ENCODE data around the gene GNA12.
"Not testable (repeated sequence)": the region's sequence is repeated elsewhere in the genome, so short reads cannot be mapped to it uniquely, and the experiment has no call there.

The GNA12 gene

DNA sequence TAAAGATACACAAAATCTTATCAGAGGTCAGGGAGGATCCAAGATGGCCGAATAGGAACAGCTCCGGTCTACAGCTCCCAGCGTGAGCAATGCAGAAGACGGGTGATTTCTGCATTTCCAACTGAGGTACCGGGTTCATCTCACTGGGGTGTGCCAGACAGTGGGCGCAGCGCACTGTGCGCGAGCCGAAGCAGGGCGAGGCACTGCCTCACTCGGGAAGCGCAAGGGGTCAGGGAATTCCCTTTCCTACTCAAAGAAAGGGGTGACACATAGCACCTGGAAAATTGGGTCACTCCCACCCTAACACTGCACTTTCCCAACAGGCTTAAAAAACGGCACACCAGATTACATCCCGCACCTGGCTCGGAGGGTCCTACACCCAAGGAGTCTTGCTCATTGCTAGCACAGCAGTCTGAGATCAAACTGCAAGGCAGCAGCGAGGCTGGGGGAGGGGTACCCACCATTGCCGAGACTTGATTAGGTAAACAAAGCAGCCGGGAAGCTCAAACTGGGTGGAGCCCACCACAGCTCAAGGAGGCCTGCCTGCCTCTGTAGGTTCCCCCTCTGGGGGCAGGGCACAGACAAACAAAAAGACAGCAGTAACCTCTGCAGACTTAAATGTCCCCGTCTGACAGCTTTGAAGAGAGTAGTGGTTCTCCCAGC is 100.5 kb downstream of the GNA12 start:
- not testable (repeated sequence) for DNase-seq

DNA sequence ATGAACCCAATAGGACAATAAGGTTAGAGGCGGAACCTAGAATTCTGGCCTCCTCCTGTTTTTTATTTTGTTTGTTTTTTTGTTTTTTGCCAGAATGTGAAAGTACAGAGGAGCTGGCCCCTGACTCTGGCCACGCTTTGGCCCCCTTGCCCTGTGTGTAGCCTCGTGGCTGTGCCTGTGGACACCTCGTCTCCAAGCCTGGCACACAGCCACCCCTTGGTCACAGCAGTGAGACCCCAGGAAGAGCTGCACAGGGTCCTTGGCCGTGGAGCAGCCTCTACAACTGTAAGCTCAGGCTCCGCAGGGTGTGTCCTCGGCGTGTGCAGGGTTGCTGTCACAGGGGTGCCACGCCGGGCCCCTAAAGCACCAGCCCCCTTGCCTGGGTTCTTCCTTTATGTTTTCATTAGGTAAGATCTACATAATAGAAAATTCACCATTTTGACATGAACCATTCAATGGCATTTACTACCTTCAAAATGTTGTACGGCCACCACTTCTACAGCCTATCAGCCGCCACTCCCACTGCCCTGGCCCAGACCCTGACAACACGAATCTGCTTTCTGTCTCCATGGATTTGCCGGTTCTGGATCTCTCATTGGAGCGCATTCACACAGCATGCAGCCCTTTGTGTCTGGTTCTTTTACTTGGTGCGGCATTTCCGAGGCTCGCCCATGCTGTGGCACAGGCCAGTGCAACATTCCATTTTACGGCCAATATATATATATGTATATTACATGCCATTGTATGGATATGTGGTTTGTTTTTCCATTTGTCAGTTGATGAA is 105.2 kb downstream of the GNA12 start:
- no peak for DNase-seq

DNA sequence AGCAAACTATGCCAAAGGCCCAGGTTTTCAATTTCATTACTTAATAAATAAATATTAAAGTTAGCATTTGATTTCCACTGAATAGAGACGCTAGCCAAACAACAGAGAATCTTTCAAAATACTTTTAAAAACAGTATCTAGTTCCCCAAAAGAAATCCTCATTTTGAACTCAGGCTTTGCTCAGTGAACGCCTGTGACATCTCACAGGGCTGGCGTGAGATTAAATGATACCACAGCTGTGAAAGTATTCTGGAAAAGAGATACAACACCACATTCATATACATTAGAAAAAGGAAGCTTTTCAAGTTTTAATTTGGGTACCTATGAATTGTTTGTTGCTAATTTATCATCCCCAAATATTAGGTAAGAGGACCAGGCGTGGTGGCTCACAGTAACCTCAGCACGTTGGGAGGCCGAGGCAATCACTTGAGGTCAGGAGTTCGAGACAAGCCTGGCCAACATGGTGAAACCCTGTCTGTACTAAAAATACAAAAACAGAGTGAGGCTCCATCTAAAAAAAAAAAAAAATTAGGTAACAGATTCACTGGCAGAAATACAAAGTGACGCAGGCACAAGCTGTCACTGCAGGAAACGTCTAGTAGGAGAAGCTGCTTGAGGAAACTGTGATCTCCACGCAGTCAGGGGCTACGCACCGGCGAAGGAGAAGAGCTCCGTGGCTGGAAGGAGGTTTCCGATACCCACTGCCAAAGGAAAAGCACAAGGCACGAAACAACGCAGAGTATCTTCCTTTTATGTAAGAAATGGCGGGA is 106.2 kb downstream of the GNA12 start:
- peak; percentile 65 to 77 (median 71) for DNase-seq

DNA sequence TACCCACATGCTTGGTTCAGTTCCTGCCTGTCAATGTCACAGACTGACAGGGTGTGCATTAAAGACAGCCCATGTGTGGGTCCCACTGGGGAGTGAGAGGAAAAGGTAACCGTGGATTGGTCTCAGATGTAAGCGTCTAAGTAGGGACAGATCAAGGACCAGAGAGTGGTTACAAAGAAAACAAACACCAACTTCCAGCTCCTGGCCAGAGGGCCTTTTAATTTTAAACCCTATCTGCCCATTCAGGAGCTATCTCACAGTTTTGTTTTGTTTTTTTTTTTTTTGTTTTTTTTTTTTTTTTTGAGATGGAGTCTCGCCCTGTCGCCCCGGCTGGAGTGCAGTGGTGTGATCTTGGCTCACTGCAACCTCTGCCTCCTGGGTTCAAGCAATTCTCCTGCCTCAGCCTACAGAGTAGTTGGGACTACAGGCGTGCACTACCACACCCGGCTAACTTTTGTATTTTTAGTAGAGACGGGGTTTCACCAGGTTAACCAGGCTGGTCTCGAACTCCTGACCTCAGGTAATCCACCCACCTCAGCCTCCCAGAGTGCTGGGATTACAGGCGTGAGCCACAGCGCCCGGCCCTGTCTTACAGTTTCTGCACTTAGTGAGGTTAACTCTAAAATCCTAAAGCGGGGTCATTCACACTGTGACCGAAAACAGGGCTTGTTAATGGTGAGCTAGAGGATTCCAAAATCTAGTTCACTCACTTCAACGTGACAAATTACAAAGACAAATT is 106.9 kb downstream of the GNA12 start:
- DNase-seq: not testable (repeated sequence)

DNA sequence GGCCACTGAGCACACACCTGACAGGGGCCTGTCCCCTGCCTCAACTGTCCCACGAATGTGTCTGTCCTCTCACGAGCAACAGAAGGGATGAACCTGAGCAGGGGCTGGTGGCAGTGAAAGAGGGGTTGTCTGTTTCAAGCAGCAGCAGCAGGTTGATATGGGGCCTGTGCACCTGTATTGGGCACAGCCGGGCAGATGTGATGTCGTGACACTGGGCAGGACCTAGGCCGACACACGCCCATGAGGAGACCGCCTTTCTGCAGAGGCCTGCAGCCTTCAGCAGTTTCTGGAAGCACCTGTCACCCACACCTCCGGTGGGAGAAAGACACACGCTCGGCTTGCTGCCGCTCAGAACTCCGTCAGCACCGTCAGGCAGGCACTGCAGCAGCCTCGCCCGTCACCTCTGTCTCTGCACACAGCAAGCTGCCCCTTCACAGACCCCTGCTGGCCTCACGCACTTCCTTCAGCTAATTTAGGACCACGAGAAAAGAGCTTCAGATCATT is 107.6 kb downstream of the GNA12 start:
- DNase-seq: no peak

DNA sequence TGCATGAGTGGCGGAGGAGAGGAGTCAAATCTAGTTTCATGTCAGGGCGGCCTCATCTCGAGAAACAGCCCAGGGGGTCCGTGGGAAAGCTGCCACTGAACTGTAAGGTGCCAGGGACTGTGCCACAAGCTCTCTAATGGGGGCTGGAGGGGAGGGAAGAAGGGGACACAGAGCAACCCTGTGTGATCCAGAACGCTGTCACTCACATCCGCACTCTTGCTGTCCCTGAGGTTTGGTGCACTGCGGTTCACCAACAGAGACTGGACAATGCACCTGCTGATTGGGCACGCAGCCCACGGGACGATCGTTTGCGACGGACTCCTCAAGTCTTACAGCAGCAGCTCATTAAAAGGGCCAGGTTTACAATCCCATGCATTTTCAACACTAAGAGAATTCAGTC is 108.4 kb downstream of the GNA12 start:
- no peak for DNase-seq

DNA sequence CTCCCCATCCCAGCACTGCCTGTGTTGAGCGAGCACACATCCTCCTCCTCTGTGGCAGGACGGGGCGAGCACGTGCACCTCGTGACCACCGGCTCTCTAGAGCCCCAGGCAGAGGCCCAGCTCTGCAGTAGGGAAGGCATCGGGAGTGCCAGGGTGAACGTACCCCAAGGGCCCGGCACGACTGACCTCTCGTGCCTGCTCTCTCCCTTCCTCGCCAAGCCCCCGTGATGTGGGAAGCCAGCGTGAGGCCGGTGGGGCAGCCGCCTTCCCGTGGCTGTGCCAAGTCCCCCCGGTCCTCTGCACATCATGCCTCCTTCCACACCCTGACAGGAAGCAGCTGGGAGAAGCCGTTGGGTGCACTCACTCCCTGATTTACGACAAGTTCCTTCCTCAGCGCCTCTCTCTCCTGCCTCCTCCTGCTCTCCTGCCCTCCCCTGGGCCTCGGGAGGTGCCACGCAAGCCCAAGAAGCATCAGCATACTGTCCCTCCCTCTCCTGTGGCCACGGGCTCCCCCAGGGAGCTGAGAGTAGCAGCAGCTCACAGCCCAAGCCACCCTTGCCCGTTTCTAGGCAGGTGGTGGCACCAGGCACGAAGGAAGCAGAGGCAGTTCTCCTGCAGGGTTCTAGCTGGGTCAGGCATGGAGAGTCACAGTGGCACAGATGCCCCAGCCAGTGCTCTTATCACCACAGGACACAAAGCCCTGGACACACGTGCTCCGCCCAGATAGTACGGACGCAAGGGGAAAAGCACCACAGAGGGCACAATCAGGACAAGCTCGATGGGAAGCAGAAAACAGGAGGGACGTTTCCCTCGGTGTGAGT is 109.1 kb downstream of the GNA12 start:
- peak; percentile 59 to 66 (median 66) for DNase-seq

DNA sequence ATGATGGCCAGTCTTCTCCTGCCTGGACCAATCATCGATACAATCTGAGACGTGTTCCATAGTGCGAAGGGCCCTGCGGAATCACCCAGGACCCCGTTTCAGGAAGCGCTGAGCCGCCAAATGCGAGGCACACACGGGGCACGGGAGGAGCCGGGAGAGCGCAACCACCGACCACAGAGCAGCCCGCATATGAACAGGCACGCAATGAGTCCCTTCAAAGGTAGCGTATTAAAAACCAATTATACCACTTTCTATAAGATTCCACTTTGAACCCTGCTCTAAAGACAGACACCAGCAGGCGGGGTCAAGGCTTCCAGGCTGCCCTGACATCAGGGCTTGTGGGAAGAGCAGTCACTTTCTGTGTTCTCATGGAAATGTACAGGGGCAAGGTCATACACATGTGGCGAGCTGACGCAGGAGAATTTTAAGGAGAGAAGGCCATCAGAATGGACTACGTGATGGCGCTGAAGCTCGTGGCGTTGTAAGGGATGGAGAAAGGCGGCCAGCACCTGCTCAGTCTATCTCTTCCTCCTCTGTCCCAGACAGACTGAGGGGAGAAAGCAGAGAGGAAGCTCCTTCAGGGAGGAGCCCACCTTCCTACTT is 109.9 kb downstream of the GNA12 start:
- DNase-seq: peak; percentile 47 to 57 (median 48)

DNA sequence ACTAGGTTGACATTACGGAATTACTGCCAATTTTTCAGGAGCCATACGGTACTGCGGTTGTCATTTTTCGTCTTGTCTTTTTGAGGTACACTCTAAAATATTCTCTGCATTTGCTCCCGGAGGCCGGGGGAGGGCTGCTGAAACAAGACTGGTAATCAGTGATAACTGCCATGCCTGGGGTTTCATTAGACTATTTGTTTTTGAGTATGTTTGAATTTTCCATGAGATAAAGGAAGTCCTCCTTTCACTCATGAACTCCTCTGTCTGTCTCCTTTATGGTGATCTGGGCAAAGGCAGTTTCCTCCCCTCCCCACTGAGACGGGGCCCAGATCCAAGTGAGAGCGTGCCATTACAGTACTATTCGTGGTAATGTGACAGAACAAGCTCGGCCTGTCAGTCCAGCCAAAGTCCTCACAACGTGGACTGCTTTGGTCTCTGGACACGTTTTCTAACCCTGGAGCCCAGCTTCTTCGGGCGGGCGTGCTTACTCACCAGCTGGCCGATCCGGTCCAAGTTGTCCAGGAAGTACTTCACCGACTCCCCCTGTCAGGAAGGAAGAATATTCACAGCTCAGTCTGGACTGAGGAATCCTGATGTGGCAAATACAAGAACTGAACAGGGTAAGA is 111.0 kb downstream of the GNA12 start:
- peak; percentile 46 to 53 (median 49) for DNase-seq

DNA sequence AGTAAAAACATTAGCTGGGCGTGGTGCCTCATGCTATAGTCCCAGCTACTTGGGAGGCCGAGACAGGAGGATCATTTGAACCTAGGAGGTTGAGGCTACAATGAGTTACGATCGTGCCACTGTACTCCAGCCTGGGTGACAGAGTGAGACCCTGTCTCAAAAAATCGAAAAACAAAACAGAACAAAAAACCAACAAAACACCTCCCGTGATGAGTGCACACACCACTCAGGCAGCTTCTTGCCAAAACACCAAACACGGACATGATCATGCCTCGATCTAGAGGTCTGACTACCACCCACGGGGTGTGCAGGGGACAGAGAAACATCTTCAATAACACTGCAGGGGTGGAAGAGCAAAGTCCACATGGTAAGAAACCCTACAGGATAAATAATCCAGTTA is 111.7 kb downstream of the GNA12 start:
- no peak for DNase-seq

DNA sequence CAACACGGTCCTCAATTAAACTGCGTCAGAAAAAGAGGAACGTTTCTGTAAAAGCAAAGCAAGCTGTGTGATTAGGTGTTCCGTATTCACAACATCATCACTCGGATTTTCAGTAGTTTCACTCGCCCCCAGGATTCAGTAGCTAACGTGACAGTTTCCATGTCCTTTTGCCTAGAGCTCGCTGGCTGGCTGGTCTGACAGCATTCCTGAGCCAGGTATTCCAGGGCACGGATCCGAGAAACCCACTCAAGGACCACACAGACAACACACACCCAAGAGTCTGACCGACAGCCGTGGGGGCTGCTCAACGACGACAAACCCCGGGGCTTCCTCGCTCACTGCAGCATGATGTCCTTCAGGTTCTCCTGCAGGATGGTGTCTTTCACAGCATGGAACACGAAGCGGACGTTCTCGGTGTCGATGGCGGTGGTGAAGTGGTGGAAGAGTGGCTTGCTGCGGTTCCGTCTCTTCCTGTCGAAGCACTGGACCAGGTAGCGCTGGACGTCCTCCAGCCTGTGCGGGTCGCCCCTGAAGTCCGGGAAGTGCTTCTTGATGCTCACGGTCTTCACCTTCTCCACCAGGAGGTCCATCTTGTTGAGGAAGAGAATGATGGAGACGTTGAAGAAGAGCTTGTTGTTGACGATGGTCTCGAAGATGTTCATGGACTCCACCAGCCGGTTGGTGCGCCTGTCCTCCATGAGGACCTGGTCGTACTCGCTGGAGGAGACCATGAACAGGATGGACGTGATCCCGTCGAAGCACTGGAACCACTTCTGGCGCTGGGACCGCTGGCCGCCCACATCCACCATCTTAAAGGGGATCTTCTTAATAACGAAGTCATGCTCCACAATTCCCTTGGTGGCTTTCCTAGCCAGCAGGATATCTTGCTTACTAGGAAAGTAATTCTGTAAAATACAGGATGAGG is 113.0 kb downstream of the GNA12 start:
- DNase-seq: no peak

DNA sequence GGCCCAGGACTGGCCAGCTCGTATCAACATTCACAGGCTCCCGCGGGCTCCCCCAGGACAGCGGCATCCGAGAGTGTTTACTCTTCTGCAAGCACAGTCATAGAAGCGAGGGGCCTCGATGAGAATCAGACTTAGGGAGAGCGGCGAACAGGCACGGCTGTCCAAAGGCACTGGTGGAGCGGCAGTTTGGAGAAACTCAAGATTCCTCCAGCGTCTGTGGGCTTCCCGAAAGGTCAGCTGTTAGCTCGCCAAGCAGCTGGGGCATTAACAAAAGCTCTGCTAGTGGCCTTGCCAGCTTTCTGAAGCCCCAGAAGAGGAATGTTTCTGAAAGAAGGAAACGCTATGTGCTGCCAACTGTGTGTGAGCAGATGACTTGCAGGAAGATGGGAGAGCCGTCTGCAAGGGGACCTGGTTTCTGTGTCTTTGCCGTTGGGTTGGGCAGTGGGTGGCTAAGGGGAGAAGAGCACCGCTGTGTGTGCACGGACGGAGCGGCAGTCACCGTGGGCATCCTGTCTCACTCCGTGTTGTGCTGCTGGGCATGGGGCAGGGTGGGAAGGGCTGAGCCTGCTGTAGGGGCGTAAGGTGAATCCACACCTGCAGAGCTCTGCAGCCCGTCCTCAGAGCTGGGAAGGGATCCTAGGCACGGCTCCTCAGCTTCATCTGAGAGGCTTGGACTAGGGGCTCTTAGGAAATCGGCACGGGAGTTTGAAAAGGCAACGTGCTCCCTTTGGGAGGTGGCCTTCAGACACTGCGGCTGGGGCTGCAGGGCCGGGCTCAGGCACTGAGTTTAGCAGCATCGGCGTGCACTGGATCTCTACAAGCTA is 114.0 kb downstream of the GNA12 start:
- DNase-seq: no peak

DNA sequence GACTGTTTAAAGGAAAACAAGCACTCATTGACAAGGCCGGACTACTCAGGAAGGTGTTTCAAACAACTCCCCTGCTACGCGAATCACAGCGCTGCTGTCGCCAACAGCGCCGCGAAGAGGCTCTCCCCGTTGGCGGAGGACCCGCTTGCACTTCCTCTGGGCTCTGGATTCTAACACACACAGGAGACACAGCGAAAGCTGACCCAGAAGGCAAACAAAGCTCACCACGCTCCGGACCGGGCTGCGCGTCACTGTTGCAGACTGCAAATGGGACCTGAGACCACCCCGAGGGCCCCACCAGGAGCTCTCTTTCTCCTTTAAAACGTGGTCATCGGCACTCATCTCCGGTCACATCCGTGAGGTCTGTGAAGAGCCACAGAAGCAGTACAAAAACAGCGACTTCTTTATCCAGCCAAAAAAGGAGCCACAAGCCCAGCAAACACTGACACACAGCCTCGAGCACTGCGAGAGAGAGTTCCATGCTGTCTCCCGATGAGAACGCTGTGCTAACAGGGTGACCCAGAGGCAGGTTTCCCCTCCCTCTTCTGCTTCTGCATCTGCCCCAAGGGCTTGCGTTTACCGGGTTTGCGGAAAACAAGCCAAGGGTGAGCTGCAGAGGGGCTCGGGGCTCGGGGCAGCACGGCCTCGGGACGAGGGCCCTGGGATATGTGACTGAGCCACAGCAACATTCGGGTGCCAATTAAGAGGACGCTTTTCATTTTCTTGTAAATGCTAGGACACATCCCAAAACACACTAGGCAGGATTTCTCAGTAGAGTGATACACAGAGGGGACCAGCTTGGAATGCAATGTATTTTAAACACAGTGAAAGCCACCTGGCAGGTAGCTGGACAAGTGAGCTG is 114.8 kb downstream of the GNA12 start:
- peak in 2 of 3 donors; percentile 27 to 42 for DNase-seq

DNA sequence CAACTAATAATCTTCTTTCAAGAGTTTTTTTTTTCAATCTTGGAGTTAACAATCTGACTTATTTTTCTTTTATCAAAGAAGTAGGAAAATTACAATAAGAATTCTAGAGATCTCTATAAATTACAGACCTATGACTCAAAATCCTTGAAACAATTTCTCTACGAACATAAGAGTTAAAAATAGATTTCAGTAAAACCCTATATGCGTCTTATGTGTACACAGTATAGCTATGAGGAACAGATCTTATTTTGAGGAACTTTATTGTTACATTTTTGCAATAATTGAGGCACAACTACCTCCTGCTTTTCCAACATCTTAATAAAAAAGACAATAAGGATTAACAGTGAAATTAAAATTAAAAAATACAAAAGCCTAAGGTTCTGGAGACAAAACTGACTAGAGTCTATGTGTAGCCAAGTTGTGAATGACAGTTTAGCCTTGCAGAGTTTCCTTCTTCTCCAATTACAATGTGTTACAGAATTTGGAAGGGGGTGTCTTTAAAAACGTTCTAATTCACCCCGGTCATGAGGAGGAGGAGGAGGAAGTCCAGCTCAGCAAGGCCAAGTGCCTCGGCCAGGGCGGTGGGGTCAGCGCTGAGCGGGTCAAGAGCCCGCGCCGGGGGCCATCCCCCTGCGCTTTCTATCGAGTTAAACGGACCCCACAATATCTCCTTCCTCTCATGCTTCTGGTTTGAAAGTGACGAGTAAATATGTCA is 115.6 kb downstream of the GNA12 start:
- DNase-seq: peak; percentile 50 to 76 (median 75)

DNA sequence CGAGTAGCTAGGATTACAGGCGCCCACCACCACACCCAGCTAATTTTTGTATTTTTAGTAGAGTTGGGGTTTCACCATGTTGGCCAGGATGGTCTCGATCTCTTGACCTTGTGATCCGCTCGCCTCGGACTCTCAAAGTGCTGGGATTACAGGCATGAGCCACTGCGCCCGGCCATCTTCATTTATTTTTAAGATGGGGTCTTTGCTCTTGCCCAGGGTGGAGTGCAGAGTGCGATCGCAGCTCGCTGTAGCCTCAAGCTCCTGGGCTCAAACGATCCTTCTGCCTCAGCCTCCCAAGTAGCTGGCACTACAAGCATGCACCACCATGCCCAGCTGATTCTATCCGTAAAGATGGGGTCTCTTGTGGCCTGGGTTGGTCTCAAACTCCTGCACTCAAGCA is 116.9 kb downstream of the GNA12 start:
- DNase-seq: not testable (repeated sequence)

DNA sequence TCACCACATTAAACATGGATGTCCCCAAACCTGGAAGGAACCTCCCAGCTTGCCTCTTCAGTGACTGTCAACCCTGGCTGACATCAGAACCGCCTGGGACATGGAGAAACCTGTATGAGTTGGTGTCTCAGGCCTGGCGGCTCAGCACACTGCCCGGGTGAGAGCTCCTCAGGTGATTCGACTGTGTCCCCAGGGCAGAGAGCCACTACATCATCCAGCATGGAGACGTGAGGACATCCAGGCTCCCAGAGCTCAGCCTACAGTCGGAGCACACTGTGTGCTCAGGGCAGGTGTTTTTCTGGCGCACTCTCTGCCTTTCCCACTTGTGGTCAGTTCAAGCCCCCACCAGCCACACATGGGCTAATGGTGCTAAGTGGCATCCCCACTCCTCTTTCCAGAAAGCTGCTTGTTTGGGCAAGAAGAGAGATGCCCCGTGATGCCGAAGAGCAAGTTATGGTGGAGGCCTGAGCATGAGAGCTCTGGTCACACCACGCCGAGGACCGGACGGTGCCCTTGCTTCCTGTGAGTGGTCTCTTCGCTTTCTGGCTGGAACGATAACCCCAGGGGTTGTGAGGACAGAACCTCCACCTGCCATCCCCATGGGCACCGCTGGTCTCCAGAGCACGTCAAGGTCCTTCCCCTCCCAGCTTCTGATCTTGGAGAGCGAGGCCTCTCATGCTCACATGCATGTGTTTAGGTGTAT is 117.6 kb downstream of the GNA12 start:
- DNase-seq: no peak

Data from suppressor macrophage treated with lipopolysaccharide for 1 hour (primary cell).